ENCODE measurements around the gene WNT5B.

- TF ChIP-seq POLR2A (IDR thresholded peaks at IDR 0.05; ENCODE audit: low read length) (no peak), GATA1 (IDR thresholded peaks at IDR 0.05; ENCODE audit: low read depth, low read length) (no peak)
Observed at GRCh38 chr12:1662761-1663439, 33.9 kb downstream of the WNT5B start.

Measured in erythroblast (primary cell).